Heart right ventricle (tissue), 16 donors: ENCODE data around the gene COMMD9. TPM values are rescaled to one million over a fixed set of nuclear protein-coding genes. Genes with fewer than 3 reads are reported as not detected.

Experiments
- ATAC-seq, 8 donors: fragments of 200-7000 bp; cut with Tn5 transposase; one replicate each; pipeline ENCODE4 v1.9.1; 2020; ENCODE audit warnings: mild to moderate bottlenecking in 8 of 8, moderate library complexity in 8 of 8, moderate number of reproducible peaks in 1 of 8
- DNase-seq, 2 donors: peaks; one replicate each; pipeline ENCODE4 v3.0.0-alpha.2; 2020
- H3K27ac ChIP-seq, 10 donors: fragments of 200-600 bp; sonication (generic) in 2 of 10; one replicate each; pipeline versions ENCODE4 v1.5.0 to v1.8.0; 2020 to 2022; ENCODE audit warnings: mild to moderate bottlenecking in 3 of 10
- H3K27me3 ChIP-seq, 7 donors: fragments of 200-600 bp; one replicate each; pipeline ENCODE4 v1.8.0; 2021 to 2022; ENCODE audit warnings: mild to moderate bottlenecking in 2 of 7
- H3K36me3 ChIP-seq, 9 donors: fragments of 200-600 bp; sonication (generic) in 1 of 9; one replicate each; pipeline versions ENCODE4 v1.5.0 to v1.8.0; 2020 to 2022; ENCODE audit warnings: mild to moderate bottlenecking in 2 of 9
- H3K4me1 ChIP-seq, 9 donors: fragments of 200-600 bp; sonication (generic) in 1 of 9; one replicate each; pipeline versions ENCODE4 v1.5.0 to v1.8.0; 2020 to 2022; ENCODE audit warnings: mild to moderate bottlenecking in 4 of 9
- H3K4me3 ChIP-seq, 10 donors: fragments of 200-600 bp; sonication (generic) in 2 of 10; one replicate each; pipeline versions ENCODE4 v1.5.0 to v1.8.0; 2020 to 2022; ENCODE audit warnings: mild to moderate bottlenecking in 7 of 10, moderate library complexity in 2 of 10
- H3K9me3 ChIP-seq, 11 donors: fragments of 200-600 bp in 10 of 11; sonication (generic) in 2 of 11; one replicate each; pipeline versions ENCODE4 v1.5.0 to v1.8.0; 2013 to 2022; ENCODE audit warnings: mild to moderate bottlenecking in 2 of 11, control low read depth in 1 of 11, moderate library complexity in 1 of 11
- CTCF ChIP-seq, 9 donors: fragments of 200-600 bp; sonication (generic) in 2 of 9; IDR thresholded peaks; one replicate each; pipeline versions ENCODE4 v1.5.0 to v1.8.0; 2021 to 2022; ENCODE audit warnings: antibody characterized with exemption in 9 of 9, mild to moderate bottlenecking in 5 of 9, moderate library complexity in 1 of 9
- WGBS, 2 donors: extraction: QIAGEN DNeasy Blood & Tissue Kit; methylation state at CpG; one replicate each; pipeline ENCODE4 v1.1.7; 2013; ENCODE audit warnings: inconsistent platforms in 1 of 2; 5-methylcytosine and 5-hydroxymethylcytosine counted together
- intact Hi-C, 10 donors: fragments of 100-400 bp; cut with DNase I; formaldehyde crosslinking; loops; one replicate each; pipeline versions ENCODE4 v1.11.1 to v1.14.2; 2022
- polyA plus RNA-seq, 2 donors: library from polyadenylated mRNA; stranded (reverse); fragments of 200-250 nt; gene quantifications; one replicate each; pipeline ENCODE4 v1.2.3, GENCODE V29; 2013
- total RNA-seq, 10 donors: library from RNA; stranded (reverse); fragmentation: NEBNext Ultra II Directional in 3 of 10; extraction: Animal tissue kit (Norgen Biotek cat#: 25700) in 3 of 10; gene quantifications; one replicate each; pipeline versions ENCODE4 v1.2.1 to v1.2.4, GENCODE V29; 2021 to 2023
- donor health status: Arrhythmogenic right ventricular cardiomyopathy.
- donor health status: ischemic (EF 13 %, LVEDD 7.1; RV severe dilation, severe dysfunction).
- donor health status: healthy with polysubstance abuse.
- donor health status: DM: no; HTN: yes; CAD: no.
- donor health status: DM: no; HTN: no; CAD: no.
- donor health status: ischemic (EF 25% LVEDD 6.9; RV normal size, moderate dysfunction).
- donor health status: ischemic (EF 25% LVEDD 5.7; RV mildly dilated, moderate dysfunction).
- donor health status: healthy.
- donor health status: DM: yes; HTN: yes; CAD: no.
- donor health status: Ischemic cardiomyopathy.
- donor health status: ischemic (EF 35%, LVEDD 5.7; RV mildly dilated, moderate dysfunction).
- donor health status: nonischemic (EF 11% LVEDD 7.7; RV severe dilation, severe dysfunction).
- donor health status: DM: yes; HTN: yes; CAD: no.
- donor health status: PGD.
- donor health status: ischemic (EF 29% LVEDD 5.4; RV normal size, mild dysfunction).
- donor health status: nonischemic (EF 23%, LVEDD 6.1; RV moderate dilation, normal function).

The COMMD9 gene
- total and polyA plus RNA-seq, 12 donors = 22.3 to 69.4 (median 56.0) TPM

DNA sequence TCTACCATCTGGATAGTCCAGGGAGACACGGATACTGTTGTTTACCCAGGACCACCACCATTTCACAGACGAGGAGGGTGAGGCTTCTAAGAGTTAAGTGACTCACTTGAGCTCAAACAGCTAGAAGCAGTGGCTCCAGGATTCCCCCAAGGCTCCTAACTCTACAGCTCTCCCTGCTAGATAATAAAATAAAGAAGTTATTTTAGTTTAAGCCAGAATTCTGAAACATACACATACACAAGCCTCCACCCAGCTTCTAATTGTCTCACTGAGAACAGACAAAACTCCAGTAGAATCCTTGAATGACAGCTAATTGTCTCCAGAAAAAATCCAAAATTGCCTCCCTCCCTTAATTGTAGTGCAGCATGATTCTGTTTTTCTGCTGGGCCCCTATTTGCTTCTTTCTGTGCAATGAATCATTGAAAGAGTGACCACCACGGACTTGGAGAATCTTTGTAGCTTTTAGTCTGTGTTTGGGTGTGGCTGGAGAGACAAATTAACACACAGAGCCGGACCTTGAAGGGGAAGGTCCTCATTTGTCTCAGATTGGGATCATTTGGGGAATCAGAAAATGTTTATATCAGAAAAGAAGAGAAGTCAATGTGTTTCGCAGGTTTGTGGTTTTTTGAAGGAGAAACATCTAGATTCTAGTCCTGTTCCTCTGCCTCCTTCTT, 64.9 kb downstream of the COMMD9 start:
- Histone ChIP-seq H3K9me3 (peaks cover 0 to 16% (median 7%) of the 10 kb centered on the region in 11 donors), H3K27ac (no peak overlapping the region), H3K4me3 (no peak overlapping the region), H3K36me3 (peaks cover 0 to 3% (median 0%) of the 10 kb centered on the region in 9 donors), H3K4me1 (no peaks in the 10 kb centered on the region), H3K27me3 (no peaks in the 10 kb centered on the region)
- DNase-seq (no peak), ATAC-seq (no peak)
- 77 to 83% methylated on average over 5 of the region's 5 CpGs for WGBS, 2 donors
- TF ChIP-seq CTCF (IDR thresholded peaks at IDR 0.05) = no peak
- intact Hi-C loops = no loop called here

- no peak overlapping the region for H3K4me3 ChIP-seq
- no peaks in the 10 kb centered on the region for H3K27me3 ChIP-seq
- intact Hi-C loops = no loop called here
- ATAC-seq (peak in 1 of 8 donors; percentile 20), DNase-seq (no peak)
- H3K36me3 ChIP-seq = no peaks in the 10 kb centered on the region
- no peak overlapping the region for H3K27ac ChIP-seq
- 86 to 87% methylated on average over 14 of the region's 14 CpGs for WGBS, 2 donors
- TF ChIP-seq CTCF (IDR thresholded peaks at IDR 0.05) = no peak
- H3K9me3 ChIP-seq = peaks cover 0 to 23% (median 7%) of the 10 kb centered on the region in 11 donors
- no peaks in the 10 kb centered on the region for H3K4me1 ChIP-seq
Observed at GRCh38 chr11:36222831-36223635, 66.2 kb downstream of the COMMD9 start.

Other genes with a start within 250 kb of the COMMD9 start
- 10 to 100 TPM in 1 of 10 donors, 1 to 10 TPM in 9; 1.5 to 10.7 (median 2.4) TPM for gene PRR5L, start 6.9 kb upstream of the COMMD9 start, total RNA-seq
- 1 to 10 TPM in 1 of 2 donors, under 1 TPM in 1; 0.80 to 2.5 TPM for gene PRR5L, start 6.9 kb upstream of the COMMD9 start, polyA plus RNA-seq
- 10 to 100 TPM; 11.5 to 18.2 (median 13.4) TPM for gene TRAF6, start 220.8 kb upstream of the COMMD9 start, total RNA-seq
- gene TRAF6, start 220.8 kb upstream of the COMMD9 start, polyA plus RNA-seq = 1 to 10 TPM; 3.0 to 3.7 TPM